ENCODE data around the gene BEND5. TPM values are rescaled to one million over a fixed set of nuclear protein-coding genes. Genes with fewer than 3 reads are reported as not detected.

BEND5 gene
- total RNA-seq, result 0.59 TPM in 1 of 2 replicates, not detected in the other

GRCh38 chr1:48776393-48777218, at the start of gene BEND5:
BEND5 (minus strand) TSS chr1:48776891; CDS start chr1:48776831, 60 bp downstream.

All from smooth muscle cell of the pulmonary artery (primary cell).